Measurements from ENCODE around the gene EIF3L.
"Not testable (repeated sequence)": the region's sequence is repeated elsewhere in the genome, so short reads cannot be mapped to it uniquely, and the experiment has no call there.

Gene EIF3L

GRCh38 chr22:37849089-37849751, at the start of gene EIF3L:
EIF3L (plus strand) TSS chr22:37849419; CDS start chr22:37849450, 31 bp downstream.
- peak; percentile 70 to 71 for DNase-seq (ENCODE audit: low read depth in 2 of 2)

- not testable (repeated sequence) for DNase-seq (ENCODE audit: low read depth in 2 of 2)
These were observed 49.2 kb upstream of the EIF3L start for GRCh38 chr22:37799979-37800378.

- DNase-seq (ENCODE audit: low read depth in 2 of 2): no peak
These were observed 47.3 kb upstream of the EIF3L start for GRCh38 chr22:37801946-37802309.

- DNase-seq (ENCODE audit: low read depth in 2 of 2): no peak
These were observed 46.7 kb upstream of the EIF3L start for GRCh38 chr22:37802310-37803194.

GRCh38 chr22:37803195-37803638, 46.0 kb upstream of the EIF3L start:
- DNase-seq (ENCODE audit: low read depth in 2 of 2): no peak

GRCh38 chr22:37803639-37804351, 45.4 kb upstream of the EIF3L start:
- DNase-seq (ENCODE audit: low read depth in 2 of 2): no peak

- DNase-seq (ENCODE audit: low read depth in 2 of 2): no peak
These were observed 44.8 kb upstream of the EIF3L start for GRCh38 chr22:37804352-37804880.

- DNase-seq (ENCODE audit: low read depth in 2 of 2): peak; percentile 18 to 24
These were observed 44.1 kb upstream of the EIF3L start for GRCh38 chr22:37804881-37805809.

GRCh38 chr22:37805810-37806277, 43.4 kb upstream of the EIF3L start:
- DNase-seq (ENCODE audit: low read depth in 2 of 2): no peak

- no peak for DNase-seq (ENCODE audit: low read depth in 2 of 2)
These were observed 42.5 kb upstream of the EIF3L start for GRCh38 chr22:37806409-37807333.

- peak; percentile 52 to 74 for DNase-seq (ENCODE audit: low read depth in 2 of 2)
These were observed 41.6 kb upstream of the EIF3L start, which contains the start of gene GCAT for GRCh38 chr22:37807410-37808293. GCAT (plus strand) TSS chr22:37807934; CDS start chr22:37807968, 34 bp downstream.

- no peak for DNase-seq (ENCODE audit: low read depth in 2 of 2)
These were observed 40.9 kb upstream of the EIF3L start for GRCh38 chr22:37808294-37808657.

- no peak for DNase-seq (ENCODE audit: low read depth in 2 of 2)
These were observed 39.4 kb upstream of the EIF3L start for GRCh38 chr22:37809672-37810333.

GRCh38 chr22:37811867-37812266, 37.4 kb upstream of the EIF3L start:
- DNase-seq (ENCODE audit: low read depth in 2 of 2): no peak

GRCh38 chr22:37812869-37813678, 36.1 kb upstream of the EIF3L start:
- no peak for DNase-seq (ENCODE audit: low read depth in 2 of 2)

- no peak for DNase-seq (ENCODE audit: low read depth in 2 of 2)
These were observed 33.6 kb upstream of the EIF3L start for GRCh38 chr22:37815593-37815992.

GRCh38 chr22:37816543-37817180, 32.6 kb upstream of the EIF3L start:
- no peak for DNase-seq (ENCODE audit: low read depth in 2 of 2)
